AG04449 (cell line): Measurements from ENCODE around the gene SYT7.

ENCODE experiments used
- CTCF ChIA-PET: fragments of 350-600 bp; formaldehyde crosslinking; extraction: SDS; loops from one replicate; lab custom pipeline; 2021; ENCODE audit warnings: antibody characterized with exemption; lab: Yijun Ruan, JAX
- POLR2A ChIA-PET: fragments of 400-600, 350-600 bp; formaldehyde crosslinking; extraction: SDS; loops from one replicate; lab custom pipeline; 2020; ENCODE audit warnings: antibody characterized with exemption, inconsistent platforms; lab: Yijun Ruan, JAX
- DNase-seq: peaks from one replicate; pipeline ENCODE4 v3.0.0-alpha.2; 2010; ENCODE audit warnings: low read depth, low spot score
- H3K4me3 ChIP-seq: 2 replicates; pipeline ENCODE4 v1.5.1; 2011; ENCODE audit warnings: low read depth, mild to moderate bottlenecking, control low read depth, low read length
- TF ChIP-seq, protein P1 (sequence below): IDR thresholded peaks from one replicate; pipeline ENCODE4 v1.5.1; 2011; ENCODE audit warnings: mild to moderate bottlenecking, moderate library complexity, low read length, control low read depth, inconsistent platforms; ENCODE audit not compliant: insufficient read depth; ENCODE audit errors: missing control alignments

Gene SYT7

DNA sequence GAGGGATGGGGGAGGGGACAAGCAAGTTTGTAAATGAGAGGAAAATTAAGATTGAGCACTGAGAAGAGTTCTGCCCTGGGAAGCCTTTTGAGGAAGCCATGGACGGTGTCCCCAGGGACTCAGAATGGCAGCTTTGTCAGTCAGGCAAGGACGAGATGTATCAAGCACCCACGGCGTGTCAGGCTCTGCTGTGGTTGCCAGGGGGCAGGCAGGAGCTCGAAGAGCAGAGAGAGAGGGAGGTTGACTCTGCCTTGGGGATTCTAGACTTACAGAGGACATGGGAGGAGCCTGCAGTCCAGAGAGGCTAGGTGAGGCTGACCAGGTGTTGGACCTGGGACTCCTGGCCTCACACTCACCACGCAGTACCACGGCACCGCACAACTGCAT is 29.1 kb upstream of the SYT7 start:
- ChIA-PET POLR2A (no interaction called here), CTCF (interaction anchor here (0.9 to 1.1 kb wide), 2 partner anchors 17 to 175 kb away, joined by 3 to 4 read pairs; no protein-coding TSS in a partner anchor)
- H3K4me3 ChIP-seq: no peak overlapping the region
- DNase-seq: no peak
- TF ChIP-seq, protein P1, sequence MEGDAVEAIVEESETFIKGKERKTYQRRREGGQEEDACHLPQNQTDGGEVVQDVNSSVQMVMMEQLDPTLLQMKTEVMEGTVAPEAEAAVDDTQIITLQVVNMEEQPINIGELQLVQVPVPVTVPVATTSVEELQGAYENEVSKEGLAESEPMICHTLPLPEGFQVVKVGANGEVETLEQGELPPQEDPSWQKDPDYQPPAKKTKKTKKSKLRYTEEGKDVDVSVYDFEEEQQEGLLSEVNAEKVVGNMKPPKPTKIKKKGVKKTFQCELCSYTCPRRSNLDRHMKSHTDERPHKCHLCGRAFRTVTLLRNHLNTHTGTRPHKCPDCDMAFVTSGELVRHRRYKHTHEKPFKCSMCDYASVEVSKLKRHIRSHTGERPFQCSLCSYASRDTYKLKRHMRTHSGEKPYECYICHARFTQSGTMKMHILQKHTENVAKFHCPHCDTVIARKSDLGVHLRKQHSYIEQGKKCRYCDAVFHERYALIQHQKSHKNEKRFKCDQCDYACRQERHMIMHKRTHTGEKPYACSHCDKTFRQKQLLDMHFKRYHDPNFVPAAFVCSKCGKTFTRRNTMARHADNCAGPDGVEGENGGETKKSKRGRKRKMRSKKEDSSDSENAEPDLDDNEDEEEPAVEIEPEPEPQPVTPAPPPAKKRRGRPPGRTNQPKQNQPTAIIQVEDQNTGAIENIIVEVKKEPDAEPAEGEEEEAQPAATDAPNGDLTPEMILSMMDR: no peak

DNA sequence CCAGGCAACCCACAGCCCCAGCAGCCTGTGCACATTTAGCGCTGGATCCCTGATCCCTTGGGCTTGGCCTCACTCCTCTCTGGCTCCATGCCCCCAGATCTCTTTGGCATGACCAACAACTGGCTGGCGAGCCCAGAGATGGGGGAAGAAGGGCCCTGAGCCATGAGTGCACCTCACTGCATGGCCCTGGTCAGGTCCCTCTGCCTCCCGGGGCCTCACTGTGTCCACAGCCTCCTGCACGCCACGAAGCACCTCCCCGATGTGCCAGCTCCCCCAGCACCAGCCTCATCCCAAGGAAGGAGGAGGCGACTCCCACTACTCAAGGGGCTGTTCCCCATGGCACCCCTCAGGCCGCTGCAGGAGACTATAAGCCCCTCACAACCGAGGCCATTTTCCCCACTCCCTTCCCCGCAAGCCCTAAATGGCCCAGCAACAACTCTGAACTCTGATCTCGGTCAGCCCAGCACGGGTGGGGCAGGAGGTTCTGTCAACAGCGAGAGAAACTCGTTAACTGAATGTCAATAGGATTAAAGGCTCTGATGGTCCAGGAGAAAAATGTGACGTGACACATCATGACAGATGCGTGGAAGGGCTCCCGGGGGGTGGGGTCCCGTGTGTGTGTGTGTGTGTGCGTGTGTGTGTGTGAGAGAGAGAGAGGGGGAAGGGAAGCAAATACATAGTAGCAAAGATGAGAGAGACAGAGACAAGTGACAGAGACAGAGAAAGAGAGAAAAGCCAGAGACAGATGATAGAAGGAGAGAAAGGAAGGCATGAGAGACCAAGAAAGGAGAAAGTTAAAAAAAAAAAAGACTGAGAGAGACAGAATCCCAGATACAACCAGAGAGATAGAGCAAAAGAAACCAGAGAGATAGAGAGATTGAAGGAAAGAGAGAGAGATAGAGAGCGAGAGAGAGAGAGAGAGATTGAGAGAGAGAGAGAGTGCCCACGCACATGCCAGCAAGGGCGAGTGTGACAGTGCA is 28.4 kb upstream of the SYT7 start:
- H3K4me3 ChIP-seq: no peak overlapping the region
- DNase-seq: no peak
- CTCF ChIA-PET: interaction anchor here (0.9 to 1.1 kb wide), 3 partner anchors 18 to 174 kb away, joined by 3 to 4 read pairs (median 3); no protein-coding TSS in a partner anchor
- TF ChIP-seq, protein P1: no peak
- POLR2A ChIA-PET: interaction anchor here (0.7 kb wide), 1 partner anchor 79 kb away, joined by 3 read pairs; no protein-coding TSS in a partner anchor

DNA sequence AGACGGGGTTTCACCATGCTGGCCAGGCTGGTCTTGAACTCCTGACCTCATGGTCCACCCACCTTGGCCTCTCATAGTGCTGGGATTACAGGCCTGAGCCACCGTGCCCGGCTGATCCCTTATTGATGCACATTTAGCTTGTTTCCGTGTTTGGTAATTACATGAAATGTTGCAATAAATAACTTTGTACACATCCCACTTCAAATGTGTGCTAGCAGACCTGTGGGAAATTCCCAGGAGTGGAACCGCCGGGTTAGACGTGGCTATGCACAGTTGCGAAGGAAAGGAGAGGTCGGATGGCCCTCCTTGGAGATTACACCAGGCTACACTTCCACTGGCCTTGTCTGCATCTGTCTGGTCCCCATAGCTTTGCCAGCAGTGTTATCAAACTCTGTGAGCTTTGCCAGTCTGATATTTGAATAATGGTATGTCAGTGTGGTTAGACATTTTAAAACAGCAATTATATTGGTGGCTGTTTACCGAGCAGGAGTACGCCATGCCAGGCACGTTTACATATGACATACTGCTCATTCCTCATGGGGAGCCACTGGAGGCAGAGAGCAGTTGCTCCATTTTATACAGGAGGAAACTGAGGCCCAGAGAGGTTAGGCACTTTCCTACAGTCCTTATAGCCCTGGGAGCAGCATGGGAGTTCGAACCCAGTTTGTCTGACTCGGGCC is 27.2 kb upstream of the SYT7 start:
- H3K4me3 ChIP-seq: no peak overlapping the region
- ChIA-PET POLR2A (no interaction called here), CTCF (interaction anchor here (1.4 to 1.6 kb wide), 2 partner anchors 8 to 20 kb away, joined by 4 to 6 read pairs; no protein-coding TSS in a partner anchor)
- no peak for DNase-seq
- TF ChIP-seq, protein P1: no peak

DNA sequence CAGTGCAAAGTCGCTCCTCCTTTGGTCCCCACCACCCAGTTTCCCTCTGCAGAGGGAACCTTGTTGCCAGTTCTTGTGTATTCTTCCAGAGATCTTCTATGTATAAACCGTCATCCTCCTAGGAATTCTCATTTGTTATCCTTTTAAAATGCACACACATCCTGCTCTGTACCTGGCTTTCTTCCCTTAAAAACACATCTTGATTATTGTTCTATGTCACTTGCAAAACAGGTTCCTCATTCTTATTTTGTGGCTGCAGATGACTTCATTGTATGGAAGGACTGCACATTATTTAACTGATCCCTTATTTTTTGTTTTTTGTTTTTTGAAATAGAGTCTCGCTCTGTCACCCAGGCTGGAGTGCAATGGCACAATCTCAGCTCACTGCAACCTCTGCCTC is 26.6 kb upstream of the SYT7 start:
- ChIA-PET POLR2A (no interaction called here), CTCF (interaction anchor here (1.4 to 1.6 kb wide), 2 partner anchors 9 to 20 kb away, joined by 4 to 6 read pairs; no protein-coding TSS in a partner anchor)
- TF ChIP-seq, protein P1: no peak
- DNase-seq: no peak
- no peak overlapping the region for H3K4me3 ChIP-seq

DNA sequence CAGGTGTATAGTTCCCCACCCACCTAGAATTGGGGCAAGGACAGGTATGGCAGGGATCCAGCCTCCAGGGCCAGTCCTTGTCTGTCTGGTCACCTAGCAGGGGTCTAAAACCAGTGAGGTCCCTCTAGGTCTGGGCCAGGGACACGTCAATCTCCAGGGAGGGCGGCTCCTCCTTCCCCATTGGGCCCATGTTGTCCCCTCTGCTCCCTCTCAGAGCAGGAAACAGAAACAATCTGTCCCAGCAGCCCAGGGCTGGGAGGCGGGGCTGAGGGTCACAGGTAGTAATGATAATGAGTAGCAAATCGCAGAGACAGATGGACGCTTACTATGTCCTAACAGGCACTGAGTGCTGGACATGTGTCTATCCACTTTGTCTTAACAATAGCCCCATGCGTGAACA is 22.8 kb upstream of the SYT7 start:
- H3K4me3 ChIP-seq: no peak overlapping the region
- TF ChIP-seq, protein P1: no peak
- CTCF ChIA-PET: interaction anchor here (1.0 to 2.1 kb wide), 5 partner anchors 25 to 126 kb away, joined by 3 to 5 read pairs (median 3); no protein-coding TSS in a partner anchor
- POLR2A ChIA-PET: interaction anchor here (0.9 to 1.4 kb wide), 2 partner anchors 10 to 17 kb away, joined by 3 to 7 read pairs; no protein-coding TSS in a partner anchor
- no peak for DNase-seq
